IMR-90 (cell line): ENCODE measurements around the gene BTG4.

Experiments
- BHLHE40 ChIP-seq: fragments of 150-350 bp; IDR thresholded peaks from 2 replicates; pipeline ENCODE4 v1.6.1; 2016; ENCODE audit warnings: mild to moderate bottlenecking, low read depth, low read length
- MXI1 ChIP-seq: IDR thresholded peaks from 2 replicates; pipeline ENCODE4 v1.6.1; 2012; ENCODE audit warnings: low read depth, mild to moderate bottlenecking, low read length, moderate library complexity, borderline replicate concordance
- POLR2A ChIP-seq: IDR thresholded peaks from 2 replicates; pipeline ENCODE4 v1.6.1; 2012; ENCODE audit warnings: mild to moderate bottlenecking, low read depth, low read length
- RCOR1 ChIP-seq: IDR thresholded peaks from 2 replicates; pipeline ENCODE4 v1.6.1; 2012; ENCODE audit warnings: mild to moderate bottlenecking, low read length, improper control_type of control experiment; ENCODE audit not compliant: insufficient replicate concordance
- RFX5 ChIP-seq: IDR thresholded peaks from 2 replicates; pipeline ENCODE4 v1.8.0; 2012; ENCODE audit warnings: low read depth, mild to moderate bottlenecking, low read length, moderate library complexity
- TF ChIP-seq, protein P1 (sequence below): conservative IDR thresholded peaks from 2 replicates; pipeline ENCODE4 v1.5.1; 2012; ENCODE audit warnings: mild to moderate bottlenecking, low read depth, low read length, improper control_type of control experiment

DNA sequence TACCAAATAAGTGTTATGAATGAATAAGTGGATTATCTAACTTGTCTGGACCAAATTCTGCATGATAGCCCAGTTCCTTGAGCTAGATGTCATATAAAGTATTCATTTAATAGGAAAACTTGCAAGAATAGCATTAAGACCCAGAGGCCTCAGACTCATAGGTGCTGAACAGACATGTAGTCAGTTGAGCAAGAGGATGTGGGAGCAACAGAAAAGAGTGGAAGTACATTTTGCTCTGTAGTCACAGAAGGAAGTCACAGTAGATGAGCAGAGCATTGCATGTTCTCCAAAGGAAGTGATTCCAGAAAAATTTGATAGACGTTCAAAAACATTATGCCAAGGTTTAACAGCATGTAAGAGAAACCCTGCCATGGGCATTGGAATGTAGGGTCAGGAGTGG lies 11.9 kb upstream of the BTG4 start:
- TF ChIP-seq, protein P1, sequence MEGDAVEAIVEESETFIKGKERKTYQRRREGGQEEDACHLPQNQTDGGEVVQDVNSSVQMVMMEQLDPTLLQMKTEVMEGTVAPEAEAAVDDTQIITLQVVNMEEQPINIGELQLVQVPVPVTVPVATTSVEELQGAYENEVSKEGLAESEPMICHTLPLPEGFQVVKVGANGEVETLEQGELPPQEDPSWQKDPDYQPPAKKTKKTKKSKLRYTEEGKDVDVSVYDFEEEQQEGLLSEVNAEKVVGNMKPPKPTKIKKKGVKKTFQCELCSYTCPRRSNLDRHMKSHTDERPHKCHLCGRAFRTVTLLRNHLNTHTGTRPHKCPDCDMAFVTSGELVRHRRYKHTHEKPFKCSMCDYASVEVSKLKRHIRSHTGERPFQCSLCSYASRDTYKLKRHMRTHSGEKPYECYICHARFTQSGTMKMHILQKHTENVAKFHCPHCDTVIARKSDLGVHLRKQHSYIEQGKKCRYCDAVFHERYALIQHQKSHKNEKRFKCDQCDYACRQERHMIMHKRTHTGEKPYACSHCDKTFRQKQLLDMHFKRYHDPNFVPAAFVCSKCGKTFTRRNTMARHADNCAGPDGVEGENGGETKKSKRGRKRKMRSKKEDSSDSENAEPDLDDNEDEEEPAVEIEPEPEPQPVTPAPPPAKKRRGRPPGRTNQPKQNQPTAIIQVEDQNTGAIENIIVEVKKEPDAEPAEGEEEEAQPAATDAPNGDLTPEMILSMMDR, result no peak
- TF ChIP-seq RCOR1, result no peak
- no peak for TF ChIP-seq RFX5
- no peak for TF ChIP-seq POLR2A
- no peak for TF ChIP-seq BHLHE40
- no peak for TF ChIP-seq MXI1
